Measurements from ENCODE around the gene POGZ.

DNA sequence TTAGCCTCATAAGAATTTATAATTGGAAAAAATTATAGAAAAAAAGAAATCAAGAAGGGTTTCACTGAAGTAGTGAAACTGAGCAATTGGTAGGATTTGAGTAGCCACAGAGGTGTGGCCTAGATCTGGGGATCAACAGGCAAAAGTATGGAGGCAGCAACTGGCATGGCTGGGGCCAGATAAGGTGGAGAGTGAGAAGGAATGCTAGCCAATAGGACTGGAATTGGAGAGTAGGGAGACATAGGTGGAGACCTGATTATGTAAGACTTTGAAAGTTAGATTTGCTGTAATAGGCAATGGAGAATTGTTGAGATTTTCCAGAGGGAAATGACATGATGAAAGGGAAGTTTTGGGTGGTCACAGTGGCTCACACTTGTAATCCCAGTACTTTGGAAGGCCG lies 27.3 kb upstream of the POGZ start:
- TF ChIP-seq CTCF (IDR thresholded peaks at IDR 0.05 in 2 of 3, conservative IDR thresholded peaks at IDR 0.05 in 1 of 3; ENCODE audit: borderline replicate concordance in 1 of 3, insufficient read depth in 1 of 3, low read depth in 2 of 3, low read length in 2 of 3): no peak
- no peak for TF ChIP-seq SP1 (IDR thresholded peaks at IDR 0.05; ENCODE audit: low read depth)
- no peak for TF ChIP-seq REST (IDR thresholded peaks at IDR 0.05; ENCODE audit: low read depth)
- no peak for TF ChIP-seq EZH2phosphoT487 (IDR thresholded peaks at IDR 0.05; ENCODE audit: borderline replicate concordance)

All from HCT116 (cell line).